CD1c-positive myeloid dendritic cell (primary cell): Measurements from ENCODE around the gene RAPGEF6.
"Not testable (repeated sequence)": the region's sequence is repeated elsewhere in the genome, so short reads cannot be mapped to it uniquely, and the experiment has no call there.

Experiments used
- DNase-seq: peaks from one replicate; pipeline ENCODE4 v3.0.0-alpha.2; 2016; ENCODE audit errors: extremely low spot score

The RAPGEF6 gene

GRCh38 chr5:131505237-131505908 is 129.7 kb downstream of the RAPGEF6 start:
- no peak for DNase-seq

- DNase-seq = peak; percentile 56
Measured at GRCh38 chr5:131496400-131496713, 138.7 kb downstream of the RAPGEF6 start.

GRCh38 chr5:131495536-131496399 is 139.3 kb downstream of the RAPGEF6 start:
- DNase-seq = no peak

- no peak for DNase-seq
Measured at GRCh38 chr5:131491749-131492148, 143.3 kb downstream of the RAPGEF6 start.

- DNase-seq = peak; percentile 93
Measured at GRCh38 chr5:131488463-131488862, 146.6 kb downstream of the RAPGEF6 start.

GRCh38 chr5:131487371-131487770 is 147.7 kb downstream of the RAPGEF6 start:
- DNase-seq = not testable (repeated sequence)

- DNase-seq = no peak
Measured at GRCh38 chr5:131482617-131483016, 152.4 kb downstream of the RAPGEF6 start.

- DNase-seq = no peak
Measured at GRCh38 chr5:131481569-131481968, 153.5 kb downstream of the RAPGEF6 start.

- DNase-seq = no peak
Measured at GRCh38 chr5:131475541-131475941, 159.5 kb downstream of the RAPGEF6 start.

GRCh38 chr5:131473731-131474130 is 161.3 kb downstream of the RAPGEF6 start:
- DNase-seq = no peak

GRCh38 chr5:131466171-131466766 is 168.8 kb downstream of the RAPGEF6 start:
- peak; percentile 11 for DNase-seq

GRCh38 chr5:131463656-131464055 is 171.4 kb downstream of the RAPGEF6 start:
- DNase-seq = peak; percentile 41

GRCh38 chr5:131462454-131462853 is 172.6 kb downstream of the RAPGEF6 start:
- peak; percentile 19 for DNase-seq

- no peak for DNase-seq
Measured at GRCh38 chr5:131461742-131462141, 173.3 kb downstream of the RAPGEF6 start.

- no peak for DNase-seq
Measured at GRCh38 chr5:131460867-131461572, 174.0 kb downstream of the RAPGEF6 start.

- DNase-seq = no peak
Measured at GRCh38 chr5:131460133-131460532, 174.9 kb downstream of the RAPGEF6 start.

- DNase-seq = no peak
Measured at GRCh38 chr5:131459216-131459615, 175.8 kb downstream of the RAPGEF6 start.

- no peak for DNase-seq
Measured at GRCh38 chr5:131457193-131457592, 177.8 kb downstream of the RAPGEF6 start.

- no peak for DNase-seq
Measured at GRCh38 chr5:131450941-131451340, 184.1 kb downstream of the RAPGEF6 start.

GRCh38 chr5:131441184-131441583 is 193.8 kb downstream of the RAPGEF6 start:
- no peak for DNase-seq

GRCh38 chr5:131436081-131436480 is 198.9 kb downstream of the RAPGEF6 start:
- DNase-seq = no peak

- no peak for DNase-seq
Measured at GRCh38 chr5:131433109-131433508, 201.9 kb downstream of the RAPGEF6 start.
